B cell (primary cell): ENCODE measurements around the gene SLC6A2. TPM values are rescaled to one million over a fixed set of nuclear protein-coding genes. Genes with fewer than 3 reads are reported as not detected.

Experiments
- ATAC-seq: fragments of 200-7000 bp; cut with Tn5 transposase; one replicate; pipeline ENCODE4 v1.10.0; 2021; ENCODE audit warnings: low read depth, mild to moderate bottlenecking, moderate number of reproducible peaks, moderate library complexity
- CTCF ChIA-PET: fragments of 350-600 bp; sonication (Branson Sonifier 250); formaldehyde crosslinking; loops from one replicate; lab custom pipeline; 2021; ENCODE audit warnings: antibody characterized with exemption, inconsistent platforms; lab: Charles Lee
- POLR2A ChIA-PET: fragments of 350-600 bp; sonication (Branson Sonifier 250); formaldehyde crosslinking; loops from one replicate; lab custom pipeline; 2021; ENCODE audit warnings: antibody characterized with exemption; lab: Charles Lee
- DNase-seq: peaks from one replicate; pipeline ENCODE4 v3.0.0; 2013
- H2AFZ ChIP-seq: 2 replicates; pipeline ENCODE4 v1.6.1; 2012; ENCODE audit warnings: mild to moderate bottlenecking, low read depth, low read length; ENCODE audit not compliant: insufficient read depth, poor library complexity, severe bottlenecking
- H3K27ac ChIP-seq, 2 donors: 1 replicate in 1 of 2; 2 replicates in 1 of 2; pipeline ENCODE4 v1.5.1; 2012 to 2013; ENCODE audit warnings: low read length in 2 of 2, mild to moderate bottlenecking in 2 of 2, moderate library complexity in 1 of 2
- H3K27me3 ChIP-seq, 4 experiments: fragments of 200-600 bp in 1 of 4; sonication (generic) in 1 of 4; replicated peaks in 1 of 4; 1 replicate in 2 of 4; 2 replicates in 2 of 4; pipeline versions ENCODE4 v1.6.1 to v1.7.0; 2013 to 2016; ENCODE audit warnings: low read length in 3 of 4, mild to moderate bottlenecking in 2 of 4, mixed read lengths in 1 of 4, moderate library complexity in 1 of 4; ENCODE audit not compliant: insufficient read depth in 4 of 4, control insufficient read depth in 3 of 4; ENCODE audit errors: control extremely low read depth in 1 of 4
- H3K36me3 ChIP-seq, 2 experiments: replicated peaks in 1 of 2; 1 replicate in 1 of 2; 2 replicates in 1 of 2; pipeline versions ENCODE4 v1.6.1 to v1.7.1; 2013; ENCODE audit warnings: low read length in 1 of 2; ENCODE audit not compliant: insufficient read depth in 2 of 2, control insufficient read depth in 1 of 2; ENCODE audit errors: control extremely low read depth in 1 of 2, extremely low read depth in 1 of 2
- H3K4me1 ChIP-seq, 2 donors: fragments of 200-600 bp in 1 of 2; sonication (generic) in 1 of 2; 1 replicate in 1 of 2; 2 replicates in 1 of 2; pipeline versions ENCODE4 v1.5.1 to v1.6.1; 2013 to 2017; ENCODE audit warnings: low read length in 2 of 2; ENCODE audit not compliant: control insufficient read depth in 2 of 2, insufficient read depth in 2 of 2
- H3K4me2 ChIP-seq: replicated peaks from 2 replicates; pipeline ENCODE3; 2012; ENCODE audit warnings: mild to moderate bottlenecking, low read depth, low read length; ENCODE audit not compliant: poor library complexity, severe bottlenecking
- H3K4me3 ChIP-seq, 5 experiments: fragments of 200-600 bp in 1 of 5; sonication (generic) in 1 of 5; 1 replicate in 3 of 5; 2 replicates in 2 of 5; pipeline versions ENCODE4 v1.5.1 to v1.7.0; 2011 to 2016; ENCODE audit warnings: low read length in 4 of 5, mild to moderate bottlenecking in 4 of 5, low read depth in 2 of 5, control low read depth in 1 of 5, moderate library complexity in 1 of 5; ENCODE audit not compliant: insufficient read depth in 1 of 5; ENCODE audit errors: control extremely low read depth in 1 of 5, extremely low read depth in 1 of 5
- H3K79me2 ChIP-seq: fragments of 200-600 bp; sonication (generic); one replicate; pipeline ENCODE4 v1.6.0; 2016; ENCODE audit warnings: low read length; ENCODE audit not compliant: control insufficient read depth, insufficient read depth
- H3K9ac ChIP-seq: fragments of 200-600 bp; sonication (generic); 2 replicates; pipeline ENCODE4 v1.6.1; 2017; ENCODE audit warnings: mild to moderate bottlenecking, low read length, moderate library complexity
- H3K9me3 ChIP-seq, 3 donors: one replicate each; pipeline versions ENCODE4 v1.6.1 to v1.7.1; 2013; ENCODE audit warnings: low read length in 2 of 3; ENCODE audit not compliant: control insufficient read depth in 2 of 3, insufficient read depth in 1 of 3; ENCODE audit errors: control extremely low read depth in 1 of 3
- H4K20me1 ChIP-seq: 2 replicates; pipeline ENCODE4 v1.6.0; 2012; ENCODE audit warnings: mild to moderate bottlenecking, low read length; ENCODE audit not compliant: insufficient read depth, control insufficient read depth, poor library complexity, severe bottlenecking
- H3K27ac Mint-ChIP-seq: one replicate; pipeline ENCODE4 v1.8.0; 2021; ENCODE audit warnings: mixed read lengths
- H3K27me3 Mint-ChIP-seq: one replicate; pipeline ENCODE4 v1.8.0; 2021; ENCODE audit warnings: mixed read lengths
- H3K4me1 Mint-ChIP-seq: one replicate; pipeline ENCODE4 v1.8.0; 2021; ENCODE audit warnings: mixed read lengths
- H3K4me3 Mint-ChIP-seq: one replicate; pipeline ENCODE4 v1.8.0; 2021; ENCODE audit warnings: mixed read lengths
- H3K9me3 Mint-ChIP-seq: one replicate; pipeline ENCODE4 v1.8.0; 2022; ENCODE audit warnings: mixed read lengths; ENCODE audit not compliant: insufficient read depth
- WGBS: methylation state at CpG from one replicate; pipeline ENCODE4 v1.1.5; 2013; ENCODE audit warnings: missing lambda C conversion rate; ENCODE audit not compliant: insufficient coverage; 5-methylcytosine and 5-hydroxymethylcytosine counted together
- intact Hi-C: fragments of 100-400 bp; cut with micrococcal nuclease; formaldehyde crosslinking; loops from one replicate; pipeline ENCODE4 v1.10.0; 2022
- polyA plus RNA-seq: library from polyadenylated mRNA; depleted of rRNA; stranded (reverse); fragments of >200 nt; gene quantifications from 2 replicates; pipeline ENCODE4 v1.2.3, GENCODE V29; 2012
- total RNA-seq, 2 donors: library from RNA; stranded (reverse); fragments of 120-200 nt in 1 of 2; gene quantifications; 1 replicate in 1 of 2; 2 replicates in 1 of 2; pipeline versions ENCODE4 v1.2.3 to v1.2.4, GENCODE V29; 2013 to 2022
- TF ChIP-seq, protein P1 (sequence below): fragments of 200-600 bp; IDR thresholded peaks from one replicate; pipeline ENCODE4 v1.8.0; 2022; ENCODE audit warnings: antibody characterized with exemption, mild to moderate bottlenecking

Gene SLC6A2
- total and polyA plus RNA-seq, 2 donors (not counting 1 experiment from before 2014, with no cell fraction given) = not detected

DNA sequence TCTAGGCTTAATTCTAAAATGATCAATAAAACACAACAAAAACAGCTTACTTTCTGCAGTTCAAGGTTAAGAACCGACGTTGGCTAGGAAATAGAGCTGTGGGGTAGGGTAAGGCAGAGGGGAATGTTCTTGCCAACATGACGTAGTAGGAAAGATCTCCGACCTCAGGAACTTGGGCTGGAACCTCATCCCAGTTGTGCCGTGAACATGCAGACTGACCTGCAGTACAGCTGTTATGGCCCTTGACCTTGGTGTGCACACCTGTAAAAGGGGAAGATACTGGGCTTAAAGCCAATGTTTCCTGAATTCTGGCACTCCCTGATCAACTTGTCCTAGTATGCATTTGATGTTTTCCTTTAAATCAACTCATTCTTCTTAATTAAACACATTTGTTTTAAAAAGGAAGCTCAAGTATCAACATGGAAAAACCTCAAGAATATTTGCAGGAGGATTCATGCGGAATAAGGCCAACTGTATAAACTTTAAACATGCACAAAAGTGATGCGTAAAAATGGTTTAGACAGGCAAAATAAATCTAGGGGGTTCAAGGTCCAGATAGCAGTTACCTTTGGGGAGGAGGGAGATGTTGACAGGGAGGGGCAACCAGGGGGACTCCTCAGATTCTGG is 14.2 kb upstream of the SLC6A2 start:
- no peaks in the 10 kb centered on the region for H3K27me3 ChIP-seq
- ChIA-PET CTCF (no interaction called here), POLR2A (no interaction called here)
- TF ChIP-seq, protein P1, sequence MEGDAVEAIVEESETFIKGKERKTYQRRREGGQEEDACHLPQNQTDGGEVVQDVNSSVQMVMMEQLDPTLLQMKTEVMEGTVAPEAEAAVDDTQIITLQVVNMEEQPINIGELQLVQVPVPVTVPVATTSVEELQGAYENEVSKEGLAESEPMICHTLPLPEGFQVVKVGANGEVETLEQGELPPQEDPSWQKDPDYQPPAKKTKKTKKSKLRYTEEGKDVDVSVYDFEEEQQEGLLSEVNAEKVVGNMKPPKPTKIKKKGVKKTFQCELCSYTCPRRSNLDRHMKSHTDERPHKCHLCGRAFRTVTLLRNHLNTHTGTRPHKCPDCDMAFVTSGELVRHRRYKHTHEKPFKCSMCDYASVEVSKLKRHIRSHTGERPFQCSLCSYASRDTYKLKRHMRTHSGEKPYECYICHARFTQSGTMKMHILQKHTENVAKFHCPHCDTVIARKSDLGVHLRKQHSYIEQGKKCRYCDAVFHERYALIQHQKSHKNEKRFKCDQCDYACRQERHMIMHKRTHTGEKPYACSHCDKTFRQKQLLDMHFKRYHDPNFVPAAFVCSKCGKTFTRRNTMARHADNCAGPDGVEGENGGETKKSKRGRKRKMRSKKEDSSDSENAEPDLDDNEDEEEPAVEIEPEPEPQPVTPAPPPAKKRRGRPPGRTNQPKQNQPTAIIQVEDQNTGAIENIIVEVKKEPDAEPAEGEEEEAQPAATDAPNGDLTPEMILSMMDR = no peak
- H3K27ac ChIP-seq = no peak overlapping the region
- Mint-ChIP-seq H3K27me3 (peaks cover 12% of the 10 kb centered on the region), H3K27ac (no peak overlapping the region), H3K4me1 (no peaks in the 10 kb centered on the region), H3K4me3 (no peak overlapping the region), H3K9me3 (no peaks in the 10 kb centered on the region)
- H3K4me1 ChIP-seq = no peaks in the 10 kb centered on the region
- ATAC-seq (no peak), DNase-seq (no peak)
- no peaks in the 10 kb centered on the region for H3K79me2 ChIP-seq
- H3K36me3 ChIP-seq = no peaks in the 10 kb centered on the region
- no peak overlapping the region for H2AFZ ChIP-seq
- no peaks in the 10 kb centered on the region for H3K9me3 ChIP-seq
- H4K20me1 ChIP-seq = no peaks in the 10 kb centered on the region
- no peak overlapping the region for H3K4me3 ChIP-seq
- no peak overlapping the region for H3K4me2 ChIP-seq
- no peak overlapping the region for H3K9ac ChIP-seq
- intact Hi-C loops = no loop called here
- 97% methylated on average over 3 of the region's 7 CpGs for WGBS

GRCh38 chr16:55642611-55643010 is 13.2 kb upstream of the SLC6A2 start:
- Histone ChIP-seq H3K9me3 (no peaks in the 10 kb centered on the region), H3K36me3 (no peaks in the 10 kb centered on the region), H3K79me2 (no peaks in the 10 kb centered on the region), H3K27me3 (no peaks in the 10 kb centered on the region), H4K20me1 (no peaks in the 10 kb centered on the region), H3K4me1 (no peaks in the 10 kb centered on the region), H3K4me2 (no peak overlapping the region), H3K9ac (no peak overlapping the region), H2AFZ (no peak overlapping the region), H3K4me3 (no peak overlapping the region), H3K27ac (no peak overlapping the region)
- TF ChIP-seq, protein P1 = no peak
- H3K4me3 Mint-ChIP-seq = no peak overlapping the region
- H3K27me3 Mint-ChIP-seq = peaks cover 12% of the 10 kb centered on the region
- intact Hi-C loops = no loop called here
- CTCF ChIA-PET = no interaction called here
- 67% methylated on average over 1 of the region's 3 CpGs for WGBS
- H3K9me3 Mint-ChIP-seq = no peaks in the 10 kb centered on the region
- no peak for DNase-seq
- POLR2A ChIA-PET = no interaction called here
- no peak overlapping the region for H3K27ac Mint-ChIP-seq
- H3K4me1 Mint-ChIP-seq = no peaks in the 10 kb centered on the region
- no peak for ATAC-seq
